Inflammatory macrophage treated with lipopolysaccharide for 1 hour (primary cell): ENCODE results near the gene AADACL4.
A peak's percentile ranks its signal among the peaks of the same experiment; 100 is the strongest.
"Not testable (repeated sequence)": the region's sequence is repeated elsewhere in the genome, so short reads cannot be mapped to it uniquely, and the experiment has no call there.

Experiments used
- DNase-seq, 2 donors: peaks; one replicate each; pipeline ENCODE4 v3.0.0-alpha.2; 2020 to 2022

Gene AADACL4

DNA sequence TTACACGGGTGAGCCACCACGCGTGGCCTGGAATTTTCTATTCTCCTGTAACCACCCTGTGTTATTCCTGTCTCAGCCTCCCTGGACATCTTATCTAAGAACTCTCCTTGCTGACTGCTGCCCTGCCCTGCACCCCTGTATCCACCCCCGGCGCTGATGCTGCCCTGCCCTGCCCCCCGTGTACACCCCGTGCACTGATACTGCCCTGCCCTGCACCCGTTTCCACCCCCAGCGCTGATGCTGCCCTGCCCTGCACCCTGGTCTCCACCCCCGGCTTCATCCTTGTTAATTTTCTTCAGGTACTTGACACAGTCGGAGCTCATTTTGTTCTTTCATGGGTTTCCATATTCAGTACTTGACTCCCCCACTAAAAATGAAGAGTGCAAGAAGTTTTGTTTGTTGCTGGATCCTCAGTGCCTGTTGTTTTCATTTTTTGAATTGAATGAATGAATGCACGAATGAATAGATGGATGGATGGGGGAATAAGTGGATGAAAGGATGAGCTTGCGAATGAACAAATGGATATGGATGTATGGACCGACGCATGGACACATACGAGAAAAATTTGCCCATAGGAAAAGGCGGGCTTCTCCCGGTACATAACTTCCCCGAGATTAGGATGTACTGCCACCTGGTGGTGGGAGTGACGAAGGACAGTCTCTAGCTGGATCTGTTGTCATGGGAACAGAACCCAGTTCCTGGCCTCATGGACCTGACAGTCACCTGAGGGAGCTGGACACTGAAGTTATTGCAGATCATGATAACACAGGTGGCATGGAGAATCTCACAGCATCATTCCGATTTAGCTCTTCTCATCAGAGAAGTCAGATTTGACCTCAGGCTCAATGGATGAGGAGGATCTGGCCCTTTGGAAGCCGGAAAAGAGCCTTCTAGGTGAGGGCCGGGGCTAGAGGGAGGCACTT is 14.9 kb downstream of the AADACL4 start:
- DNase-seq, result peak; percentile 53 to 94

DNA sequence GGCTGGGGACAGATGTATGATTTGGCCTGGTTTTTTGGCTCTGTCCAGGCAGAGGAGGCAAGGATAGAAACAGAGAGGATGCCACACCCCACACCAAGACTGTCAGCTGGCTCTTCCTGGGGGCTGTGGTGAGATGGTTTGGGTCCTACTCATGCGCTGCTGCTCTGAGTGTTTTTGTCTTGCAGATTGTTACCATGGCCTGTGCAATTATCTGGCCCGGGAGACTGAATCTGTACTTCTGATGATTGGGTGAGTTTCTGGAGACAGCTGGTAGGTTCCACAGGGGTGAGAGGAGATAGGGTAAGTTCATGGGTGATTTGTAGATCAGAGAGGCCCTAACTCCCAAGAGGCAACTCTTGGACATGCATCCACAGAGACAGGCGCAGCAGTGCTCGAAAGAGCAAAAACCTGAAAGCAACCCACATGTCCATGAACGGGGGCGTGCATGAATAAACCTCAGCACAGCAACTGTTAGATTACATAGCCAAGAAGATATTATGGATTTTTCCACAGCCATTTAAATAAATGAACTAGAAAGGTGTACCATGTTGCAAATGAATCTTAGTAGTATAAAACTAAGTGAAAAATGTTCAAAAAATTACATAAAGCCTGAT is 17.8 kb downstream of the AADACL4 start:
- DNase-seq, result no peak

DNA sequence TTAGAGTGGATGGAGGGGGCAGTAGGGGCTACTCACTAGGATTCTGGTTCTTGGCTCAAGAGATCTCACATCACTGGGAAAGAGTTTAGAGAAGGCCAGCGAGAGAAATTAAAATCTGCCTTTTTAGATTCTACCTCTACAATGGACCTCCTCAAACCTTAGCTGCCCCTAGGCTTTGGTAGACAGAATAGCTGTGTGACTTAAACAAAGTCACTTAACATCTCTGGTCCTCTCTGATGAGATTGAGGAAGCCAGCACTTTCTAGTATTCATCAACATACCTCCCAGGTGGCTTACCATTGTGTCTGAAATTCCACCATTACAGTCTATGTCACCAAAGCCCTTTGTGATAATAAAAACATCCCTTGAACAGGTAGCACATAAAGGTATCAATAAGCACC is 18.7 kb downstream of the AADACL4 start:
- DNase-seq, result no peak

DNA sequence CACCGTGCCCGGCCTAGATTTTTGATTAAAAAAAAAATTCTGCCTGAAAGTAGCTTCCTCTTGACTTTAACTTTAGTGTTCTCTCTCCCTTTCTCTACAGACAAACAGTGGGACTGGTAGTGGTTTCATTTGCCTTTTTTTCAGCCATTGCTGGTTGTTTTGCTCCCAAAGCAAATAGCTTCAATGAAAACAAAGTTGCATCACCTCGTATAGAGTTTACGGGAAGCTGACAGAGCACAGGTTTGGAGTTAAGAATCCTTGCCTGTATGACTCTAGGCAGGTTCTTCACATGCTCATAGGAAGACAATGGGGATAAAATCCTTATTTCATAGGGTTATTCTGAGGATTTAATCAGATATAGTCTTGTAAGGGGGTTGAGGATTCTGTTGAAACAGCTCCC is 21.6 kb downstream of the AADACL4 start:
- no peak for DNase-seq

DNA sequence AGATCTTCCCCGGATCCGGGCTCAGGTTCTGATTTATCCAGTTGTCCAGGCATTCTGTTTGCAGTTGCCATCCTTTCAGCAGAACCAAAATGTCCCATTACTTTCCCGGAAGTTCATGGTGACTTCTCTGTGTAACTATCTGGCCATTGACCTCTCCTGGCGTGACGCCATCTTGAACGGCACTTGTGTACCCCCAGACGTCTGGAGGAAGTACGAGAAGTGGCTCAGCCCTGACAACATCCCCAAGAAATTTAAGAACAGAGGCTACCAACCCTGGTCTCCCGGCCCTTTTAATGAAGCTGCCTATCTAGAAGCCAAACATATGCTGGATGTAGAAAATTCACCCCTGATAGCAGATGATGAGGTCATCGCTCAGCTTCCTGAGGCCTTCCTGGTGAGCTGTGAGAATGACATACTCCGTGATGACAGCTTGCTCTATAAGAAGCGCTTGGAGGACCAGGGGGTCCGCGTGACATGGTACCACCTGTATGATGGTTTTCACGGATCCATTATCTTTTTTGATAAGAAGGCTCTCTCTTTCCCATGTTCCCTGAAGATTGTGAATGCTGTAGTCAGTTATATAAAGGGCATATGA is 22.4 kb downstream of the AADACL4 start:
- DNase-seq, result no peak

DNA sequence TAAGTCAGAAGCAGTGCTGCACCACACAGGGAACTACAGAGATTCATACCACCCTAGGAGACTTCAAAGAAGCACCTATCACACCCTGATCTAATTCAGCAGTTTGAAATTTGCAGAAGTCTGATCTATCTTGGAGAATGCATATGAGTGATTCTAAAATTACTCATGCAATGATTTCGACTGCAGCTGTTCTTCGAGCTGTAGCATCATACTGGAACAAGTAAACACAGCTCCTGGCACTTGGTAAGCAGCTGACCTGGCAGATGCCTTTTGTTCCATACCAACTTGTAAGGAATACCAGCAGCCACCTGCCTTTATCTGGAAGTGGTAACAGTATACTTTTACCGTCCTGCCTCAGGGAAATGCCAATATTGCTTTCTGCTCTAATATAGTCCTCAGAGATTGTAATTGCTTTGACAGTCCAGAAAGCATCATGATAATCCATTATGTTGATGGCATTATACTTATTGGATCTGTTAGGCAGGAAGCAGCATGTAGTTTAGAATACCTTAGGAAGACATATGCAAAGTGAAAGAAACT is 25.7 kb downstream of the AADACL4 start:
- no peak for DNase-seq

DNA sequence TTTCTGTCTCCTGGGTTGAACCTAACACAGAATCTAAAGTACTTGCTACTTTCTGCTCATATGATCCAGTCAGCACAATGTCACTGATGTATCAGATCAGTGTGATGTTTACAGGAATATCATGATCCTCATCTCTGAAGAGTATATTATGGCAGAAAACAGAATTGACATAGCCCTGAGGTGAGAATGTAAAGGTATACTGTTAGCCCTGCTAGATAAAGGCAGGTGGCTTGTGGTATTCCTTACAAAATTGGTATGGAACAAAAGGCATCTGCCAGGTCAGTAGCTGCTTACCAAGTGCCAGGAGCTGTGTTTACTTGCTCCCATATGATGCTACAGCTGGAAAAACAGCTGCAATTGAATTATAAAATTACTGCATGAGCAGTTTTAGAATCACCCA is 30.5 kb downstream of the AADACL4 start:
- no peak for DNase-seq

DNA sequence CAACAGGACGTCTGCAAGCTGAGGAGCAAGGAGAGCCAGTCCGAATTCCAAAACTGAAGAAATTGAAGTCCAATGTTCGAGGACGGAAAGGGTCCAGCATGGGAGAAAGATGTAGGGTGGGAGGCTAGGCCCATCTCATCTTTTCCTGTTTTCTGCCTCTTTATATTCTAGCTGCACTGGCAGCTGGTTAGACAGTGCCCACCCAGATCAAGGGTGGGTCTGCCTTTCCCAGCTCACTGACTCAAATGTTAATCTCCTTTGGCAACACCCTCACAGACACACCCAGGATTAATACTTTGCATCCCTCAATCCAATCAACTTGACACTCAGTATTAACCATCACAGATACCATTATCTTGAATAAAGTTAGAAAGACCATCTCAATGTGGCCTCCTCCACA is 32.2 kb downstream of the AADACL4 start:
- DNase-seq, result not testable (repeated sequence)

DNA sequence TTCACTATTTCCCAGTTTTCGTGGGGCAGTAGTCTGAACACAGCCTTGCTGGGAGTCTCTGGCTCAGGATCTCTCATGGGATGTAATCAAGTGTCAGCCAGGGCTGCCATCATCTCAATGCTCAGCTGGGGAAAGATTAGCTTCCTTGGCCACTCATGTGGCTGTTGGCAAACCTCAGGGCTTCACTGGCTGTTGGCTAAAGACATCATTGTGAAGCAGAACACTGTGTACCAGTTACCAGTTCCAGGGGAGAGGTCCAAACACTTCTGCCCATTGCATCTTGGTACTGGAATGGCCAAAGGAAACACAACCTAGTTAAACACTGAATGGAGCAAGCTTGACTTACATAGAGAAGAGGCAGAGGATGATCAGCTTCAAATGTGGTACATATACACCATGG is 33.7 kb downstream of the AADACL4 start:
- no peak for DNase-seq

DNA sequence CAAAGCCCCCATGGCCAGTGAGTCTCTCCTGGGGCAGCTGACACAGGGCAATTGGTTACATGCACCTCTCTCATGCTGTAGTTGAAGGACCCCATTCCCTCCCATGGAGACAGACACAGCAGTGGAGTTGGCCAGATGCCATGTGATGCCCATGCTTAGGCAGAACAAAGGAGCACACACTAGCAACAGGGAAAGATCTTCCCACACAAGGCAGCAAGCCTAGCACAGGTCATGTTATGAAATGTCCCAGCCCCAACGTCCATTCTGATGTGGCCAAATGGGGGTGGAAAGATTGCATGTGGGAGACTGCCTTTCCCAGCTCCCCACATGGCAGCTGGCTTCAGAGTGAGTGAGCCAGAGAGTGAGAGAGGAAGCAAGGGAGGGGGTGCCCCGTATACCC is 34.5 kb downstream of the AADACL4 start:
- DNase-seq, result no peak

DNA sequence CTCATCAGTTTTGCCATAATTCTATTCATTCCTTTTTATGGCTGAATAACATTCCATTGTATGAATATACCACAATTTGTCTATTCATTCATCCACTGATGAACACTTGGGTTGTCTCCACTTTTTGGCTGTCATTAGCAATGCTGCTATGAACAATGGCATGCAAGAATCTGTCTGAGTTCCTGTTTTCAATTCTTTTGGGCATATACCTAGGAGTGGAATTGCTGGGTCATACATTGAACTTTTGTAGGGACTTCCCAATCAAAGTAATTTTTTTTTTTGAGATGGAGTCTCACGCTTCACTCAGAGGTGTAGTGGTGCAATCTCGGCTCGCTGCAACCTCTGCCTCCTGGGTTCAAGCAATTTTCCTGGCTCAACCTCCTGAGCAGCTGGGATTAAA is 34.9 kb downstream of the AADACL4 start:
- DNase-seq, result no peak

DNA sequence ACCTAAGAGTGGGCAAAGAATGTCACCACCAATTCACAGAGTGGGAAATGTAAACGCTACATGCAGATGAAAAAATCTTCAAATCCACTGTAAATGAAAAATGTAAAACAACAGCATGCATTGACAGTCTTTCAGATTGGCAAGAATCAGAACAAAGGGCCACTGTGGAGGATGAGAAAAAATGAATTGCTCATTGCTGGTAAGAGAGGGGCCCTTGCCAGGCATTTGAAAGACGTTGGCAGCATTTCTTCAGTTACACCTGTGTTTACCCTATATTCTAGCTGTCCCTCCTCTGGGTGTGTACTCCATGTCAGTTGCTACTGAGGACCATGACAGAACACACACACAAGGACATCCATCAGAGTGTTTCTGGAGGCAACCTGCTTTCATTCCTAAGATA is 46.3 kb downstream of the AADACL4 start:
- DNase-seq, result no peak

DNA sequence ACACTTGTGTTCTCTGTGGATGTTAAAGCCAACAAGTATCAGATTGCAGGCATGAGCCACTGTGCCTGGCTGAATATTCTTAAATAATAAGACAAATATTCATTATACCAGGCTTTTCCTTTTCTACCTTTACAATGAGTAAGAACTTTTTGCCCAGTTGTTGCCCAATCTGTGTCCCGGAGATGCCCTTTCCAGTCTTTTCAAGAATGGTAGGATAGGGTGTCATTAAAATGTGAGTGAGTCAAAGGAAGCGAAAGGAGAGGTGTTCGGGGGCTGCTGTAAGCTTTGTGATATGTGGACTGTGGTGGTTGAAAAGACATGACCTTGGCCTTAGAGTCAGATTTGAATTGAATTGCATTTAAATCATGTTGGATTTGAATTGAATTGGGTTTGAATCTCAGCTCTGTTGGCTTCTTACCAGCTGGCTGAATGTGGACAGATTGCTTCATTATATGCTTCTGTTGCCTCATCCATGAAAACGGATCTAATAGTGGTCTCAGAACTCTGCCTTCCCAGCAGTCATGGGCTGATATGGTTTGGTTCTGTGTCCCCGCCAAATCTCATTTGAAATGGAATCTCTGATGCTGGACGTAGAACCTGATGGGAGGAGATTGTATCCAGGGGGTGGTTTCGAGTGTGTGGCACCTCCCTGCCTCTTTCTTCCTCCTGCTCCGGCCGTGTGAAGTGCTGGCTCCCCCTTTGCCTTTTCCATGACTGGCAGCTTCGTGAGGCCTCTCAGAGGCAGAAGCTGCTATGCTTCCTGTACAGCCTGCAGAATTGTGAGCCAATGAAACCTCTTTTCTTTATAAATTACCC is 49.3 kb downstream of the AADACL4 start:
- no peak for DNase-seq

DNA sequence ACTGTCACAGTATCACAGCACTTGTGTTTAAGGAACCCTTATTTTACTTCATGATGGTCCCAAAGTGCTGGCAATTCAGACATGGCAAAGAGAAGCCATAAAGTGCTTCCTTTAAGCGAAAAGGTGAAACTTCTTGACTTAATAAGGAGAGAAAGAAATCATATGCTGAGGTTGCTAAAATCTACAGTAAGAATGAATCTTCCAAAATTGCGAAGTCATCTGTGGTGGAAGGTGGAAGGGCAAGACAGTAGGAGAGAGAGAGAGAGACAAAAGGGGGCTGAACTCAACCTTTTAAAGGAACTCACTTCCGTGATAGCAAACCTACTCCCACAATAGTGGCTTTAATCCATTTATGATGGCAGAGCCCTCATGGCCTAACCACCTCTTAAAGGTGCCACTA is 52.8 kb downstream of the AADACL4 start:
- DNase-seq, result no peak

DNA sequence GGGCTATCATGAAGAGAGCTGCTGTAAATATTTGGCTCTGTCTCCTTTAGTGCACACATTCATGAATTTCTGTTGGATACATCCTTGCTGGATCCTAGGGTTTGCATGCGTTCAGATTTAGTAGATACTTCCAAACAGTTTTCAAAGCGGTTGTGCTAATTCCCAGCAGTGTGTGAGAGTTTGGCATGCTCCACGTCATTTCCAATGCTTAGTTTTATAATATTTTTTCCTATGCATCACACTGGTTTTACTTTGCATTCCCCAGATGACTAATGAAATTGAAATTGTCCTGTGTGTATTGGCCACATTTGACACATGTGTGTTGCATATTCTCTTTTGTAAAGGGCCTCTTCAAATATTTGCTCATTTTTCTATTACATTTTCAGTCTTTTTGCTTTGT is 53.5 kb downstream of the AADACL4 start:
- no peak for DNase-seq

DNA sequence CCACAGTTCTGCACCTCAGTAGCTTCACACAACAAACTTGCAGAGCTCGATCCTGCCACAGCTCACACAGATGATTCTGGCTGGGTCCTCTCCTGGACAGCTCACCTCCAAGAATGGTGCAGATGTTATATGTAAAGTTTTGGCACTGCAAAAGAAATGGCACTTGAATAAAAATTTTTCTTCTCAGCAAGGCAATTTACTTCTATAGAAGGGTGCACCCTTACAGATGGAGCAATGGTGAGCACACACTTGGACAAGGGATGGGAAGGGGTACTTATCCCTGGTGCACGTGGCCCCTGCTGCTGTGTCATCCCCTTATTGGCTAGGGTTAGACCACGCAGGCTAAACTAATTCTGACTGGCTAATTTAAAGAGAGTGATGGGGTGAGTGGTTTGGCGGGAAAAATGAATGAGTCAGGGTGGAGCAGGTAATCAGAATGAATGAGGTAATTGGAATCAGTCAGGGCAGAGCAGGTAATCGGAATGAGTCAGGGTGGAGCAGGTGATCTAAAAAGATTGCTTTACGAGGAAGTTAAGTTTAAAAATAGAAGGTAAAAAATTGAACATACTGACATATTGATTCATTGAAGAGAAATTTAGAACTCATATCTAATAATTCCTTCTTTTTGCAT is 60.1 kb downstream of the AADACL4 start:
- DNase-seq, result no peak

DNA sequence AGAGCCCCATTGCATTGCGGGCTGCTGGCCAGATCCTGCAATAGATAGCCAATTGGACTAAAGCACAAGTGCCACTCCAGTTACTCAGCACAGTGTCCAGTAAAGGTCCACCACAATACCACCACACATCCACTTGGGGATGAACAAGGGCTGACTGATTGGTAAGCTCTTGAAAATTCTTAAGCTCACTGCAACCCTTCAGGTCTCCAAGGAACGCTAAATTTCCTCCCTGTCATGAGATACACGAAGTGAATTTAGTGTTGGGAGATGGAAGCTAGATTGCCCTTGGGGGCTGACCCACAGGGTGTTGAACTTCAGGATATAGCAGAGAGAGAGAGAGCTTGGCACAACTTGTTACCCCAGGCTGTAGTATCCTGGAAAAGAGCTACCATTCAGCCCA is 62.2 kb downstream of the AADACL4 start:
- no peak for DNase-seq

DNA sequence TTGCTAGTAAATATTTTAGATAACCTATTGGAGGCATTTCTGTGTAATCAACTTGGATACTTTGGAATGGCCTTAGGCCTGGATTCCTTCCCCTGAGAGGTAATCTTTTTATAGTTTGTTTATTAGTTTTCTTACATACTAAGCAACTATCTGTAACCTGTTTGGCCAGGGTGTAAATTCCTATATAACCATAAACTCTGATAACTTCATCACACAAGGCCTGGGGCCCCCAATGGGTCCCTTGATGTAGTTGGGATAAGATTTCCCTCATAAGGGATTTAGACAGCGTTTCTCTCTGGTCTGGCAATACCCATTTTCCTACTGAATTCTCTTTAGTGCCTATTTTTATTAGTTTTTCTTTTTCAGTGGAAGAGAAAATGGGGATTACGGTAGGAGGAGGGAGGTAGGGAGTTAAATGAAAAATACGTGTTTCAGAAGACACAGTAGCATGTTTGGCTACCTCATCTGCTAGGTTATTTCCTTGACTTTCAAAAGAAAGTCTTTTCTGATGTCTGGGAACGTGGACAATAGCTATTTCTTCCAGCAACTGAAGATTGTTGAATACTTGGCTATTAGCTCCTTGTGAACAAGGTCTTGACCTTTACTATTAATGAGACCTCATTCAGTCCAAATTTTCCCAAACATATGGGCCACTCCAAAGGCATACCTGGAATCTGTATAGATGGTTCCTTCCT is 64.7 kb downstream of the AADACL4 start:
- DNase-seq, result no peak

DNA sequence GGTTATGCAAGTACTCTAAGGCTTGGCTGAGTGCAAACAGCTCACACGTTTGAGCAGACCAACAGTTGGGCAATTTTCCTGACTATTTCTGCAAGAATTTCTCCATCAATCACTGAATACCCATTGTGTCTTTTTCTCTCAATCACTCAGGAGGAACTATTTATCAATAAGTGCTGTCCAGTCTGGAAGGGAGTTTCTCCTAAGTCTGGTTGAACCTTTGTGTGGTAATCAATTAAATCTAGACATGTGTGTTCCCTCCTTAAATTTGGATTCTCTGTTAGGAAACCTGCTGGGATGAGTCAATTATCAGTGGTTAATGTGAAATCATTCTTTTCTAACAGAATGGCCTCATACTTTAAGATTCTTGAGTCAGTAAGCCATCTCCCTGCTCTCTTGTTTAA is 65.2 kb downstream of the AADACL4 start:
- no peak for DNase-seq

DNA sequence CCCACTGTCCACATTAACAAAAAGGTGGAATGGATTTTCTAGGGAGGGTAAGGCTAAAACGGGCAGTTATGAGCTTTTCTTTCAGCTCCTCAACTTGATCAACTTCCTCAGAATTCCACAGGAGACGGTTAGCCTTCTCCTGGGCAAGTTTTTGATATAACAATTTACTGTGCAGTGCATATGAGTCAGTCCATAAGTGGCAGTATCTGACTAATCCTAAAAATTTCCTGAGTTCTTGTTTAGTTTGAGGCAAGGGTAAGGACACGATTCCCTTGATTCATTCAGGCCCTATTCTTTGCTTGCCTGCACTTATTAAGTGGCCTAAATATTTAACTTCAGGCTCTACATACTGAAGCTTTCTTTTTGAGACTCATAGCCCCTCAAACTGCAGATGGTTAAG is 65.8 kb downstream of the AADACL4 start:
- DNase-seq, result no peak

DNA sequence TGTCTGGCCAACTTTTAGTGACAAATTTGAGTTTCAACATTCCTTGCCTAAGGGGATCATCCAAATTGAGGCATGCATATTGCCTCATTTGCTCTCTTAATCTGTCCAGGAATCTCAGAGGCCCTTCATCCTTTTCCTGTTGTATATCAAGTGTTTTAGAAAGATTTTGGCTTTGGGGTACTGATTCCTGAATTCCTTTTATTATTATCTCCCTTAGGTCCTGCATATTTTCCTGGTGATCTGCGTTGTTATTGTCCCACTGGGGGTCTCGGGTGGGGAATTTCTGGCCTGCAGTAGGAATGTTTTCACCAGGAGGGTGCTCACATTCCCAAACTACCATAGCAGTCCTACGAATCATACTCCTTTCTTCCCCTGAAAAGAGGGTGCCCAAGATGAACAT is 67.7 kb downstream of the AADACL4 start:
- no peak for DNase-seq

DNA sequence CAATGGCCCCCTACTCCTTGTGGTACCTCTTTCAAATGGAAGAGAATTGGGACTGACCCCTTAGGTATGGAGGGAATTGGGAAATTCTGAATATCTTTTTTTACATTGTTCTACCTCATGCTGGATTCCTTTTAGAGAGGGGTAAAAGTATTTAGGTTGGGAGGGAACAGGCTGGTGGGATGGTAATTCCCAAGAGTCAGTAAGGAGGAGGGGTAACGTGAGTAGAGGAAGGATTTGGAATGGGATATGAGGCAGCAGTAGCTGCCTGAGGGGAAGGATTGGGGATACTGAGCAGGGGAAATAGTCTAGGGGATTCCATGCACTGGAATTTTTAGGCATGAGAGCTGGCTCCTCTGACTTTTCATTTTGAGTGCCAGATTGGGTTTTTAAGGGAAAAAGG is 68.2 kb downstream of the AADACL4 start:
- no peak for DNase-seq
